ENCODE data around the gene MAP4K4. TPM values are rescaled to one million over a fixed set of nuclear protein-coding genes. Genes with fewer than 3 reads are reported as not detected.

MAP4K4 gene
- total and polyA plus RNA-seq, 2 experiments from 2014 or later, result 61.6 to 131 TPM

- no peak for DNase-seq (ENCODE audit: low read depth in 1 of 2, low spot score in 1 of 2)
- Histone ChIP-seq H3K36me3 (no peaks in the 10 kb centered on the region), H3K4me1 (ENCODE audit: low read depth) (no peaks in the 10 kb centered on the region), H3K4me3 (no peak overlapping the region), H3K27ac (no peak overlapping the region), H3K9me3 (ENCODE audit: low read depth) (no peaks in the 10 kb centered on the region), H3K27me3 (no peaks in the 10 kb centered on the region)
- no peak for TF ChIP-seq CTCF (IDR thresholded peaks at IDR 0.05; ENCODE audit: low read depth, low read length)
These were observed 84.4 kb downstream of the MAP4K4 start for GRCh38 chr2:101781791-101782426.

GRCh38 chr2:101782427-101782792 is 84.9 kb downstream of the MAP4K4 start:
- Histone ChIP-seq H3K4me1 (ENCODE audit: low read depth) (no peaks in the 10 kb centered on the region), H3K9me3 (ENCODE audit: low read depth) (no peaks in the 10 kb centered on the region), H3K27ac (no peak overlapping the region), H3K27me3 (no peaks in the 10 kb centered on the region), H3K36me3 (no peaks in the 10 kb centered on the region), H3K4me3 (no peak overlapping the region)
- no peak for DNase-seq (ENCODE audit: low read depth in 1 of 2, low spot score in 1 of 2)
- no peak for TF ChIP-seq CTCF (IDR thresholded peaks at IDR 0.05; ENCODE audit: low read depth, low read length)

GRCh38 chr2:101787097-101787496 is 89.6 kb downstream of the MAP4K4 start:
- H3K27me3 ChIP-seq, result no peaks in the 10 kb centered on the region
- no peak for DNase-seq (ENCODE audit: low read depth in 1 of 2, low spot score in 1 of 2)
- H3K4me3 ChIP-seq, result no peak overlapping the region
- no peak for TF ChIP-seq CTCF (IDR thresholded peaks at IDR 0.05; ENCODE audit: low read depth, low read length)
- H3K27ac ChIP-seq, result no peak overlapping the region
- no peaks in the 10 kb centered on the region for H3K36me3 ChIP-seq
- no peaks in the 10 kb centered on the region for H3K4me1 ChIP-seq (ENCODE audit: low read depth)
- H3K9me3 ChIP-seq (ENCODE audit: low read depth), result no peaks in the 10 kb centered on the region

- no peak for DNase-seq (ENCODE audit: low read depth in 1 of 2, low spot score in 1 of 2)
- H3K9me3 ChIP-seq (ENCODE audit: low read depth), result no peaks in the 10 kb centered on the region
These were observed 91.1 kb downstream of the MAP4K4 start for GRCh38 chr2:101788565-101788964.

GRCh38 chr2:101788995-101789970 is 91.8 kb downstream of the MAP4K4 start:
- Histone ChIP-seq H3K4me3 (no peak overlapping the region), H3K27me3 (no peaks in the 10 kb centered on the region), H3K9me3 (ENCODE audit: low read depth) (no peaks in the 10 kb centered on the region), H3K4me1 (ENCODE audit: low read depth) (peaks cover 11% of the 10 kb centered on the region), H3K27ac (no peak overlapping the region), H3K36me3 (no peaks in the 10 kb centered on the region)
- no peak for TF ChIP-seq CTCF (IDR thresholded peaks at IDR 0.05; ENCODE audit: low read depth, low read length)
- peak in 1 of 2 donors; percentile 49 for DNase-seq (ENCODE audit: low read depth in 1 of 2, low spot score in 1 of 2)

More at GRCh38 chr2:101788565-101788964, 91.1 kb downstream of the MAP4K4 start:
- Histone ChIP-seq H3K27ac (no peak overlapping the region), H3K4me1 (ENCODE audit: low read depth) (peaks cover 5% of the 10 kb centered on the region), H3K4me3 (no peak overlapping the region), H3K36me3 (no peaks in the 10 kb centered on the region), H3K27me3 (no peaks in the 10 kb centered on the region)
- no peak for TF ChIP-seq CTCF (IDR thresholded peaks at IDR 0.05; ENCODE audit: low read depth, low read length)
